HepG2 (cell line): Measurements from ENCODE around the gene SEC14L6. TPM values are rescaled to one million over a fixed set of nuclear protein-coding genes. Genes with fewer than 3 reads are reported as not detected.

Experiments used
- ATAC-seq: fragments of 200-7000 bp; cut with Tn5 transposase; 3 replicates; pipeline ENCODE4 v1.9.1; 2020; ENCODE audit warnings: mild to moderate bottlenecking, moderate library complexity
- Bru-seq: library from RNA; stranded (reverse); fragments of 400-500 nt; gene quantifications from one replicate; lab custom pipeline; 2021; lab: Mats Ljungman, UMichigan
- BruChase-seq, 2 experiments: library from RNA; stranded (reverse); fragments of 400-500 nt; gene quantifications; one replicate each; lab custom pipeline; 2021; lab: Mats Ljungman, UMichigan
- BruUV-seq: library from RNA; stranded (reverse); fragments of 400-500 nt; replicated peaks from 2 replicates; lab custom pipeline; 2021; lab: Mats Ljungman, UMichigan
- CTCF ChIA-PET: fragments of 300-600 bp; formaldehyde crosslinking; extraction: SDS; loops from one replicate; lab custom pipeline; 2021; ENCODE audit warnings: low total read pairs, inconsistent platforms, low intra/inter-chr PET ratio; lab: Yijun Ruan, JAX
- POLR2A ChIA-PET: fragments of 350-600 bp; sonication (Branson Sonifier 250); formaldehyde crosslinking; loops from one replicate; lab custom pipeline; 2020; ENCODE audit warnings: antibody characterized with exemption, inconsistent platforms; lab: Yijun Ruan, JAX
- DNase-seq: peaks from one replicate; pipeline ENCODE4 v3.0.0-alpha.2; 2015; ENCODE audit warnings: low spot score
- FAIRE-seq: peaks from 3 replicates; lab custom pipeline; 2011; peaks lifted over from hg19 to GRCh38; lab: Jason Lieb, UNC
- H2AFZ ChIP-seq: one replicate; pipeline ENCODE4 v1.6.1; 2011; ENCODE audit warnings: low read length, inconsistent platforms
- H3K27ac ChIP-seq: fragments of 300-600 bp; 3 replicates; pipeline ENCODE4 v1.8.0; 2011; ENCODE audit warnings: mixed run types, mild to moderate bottlenecking, mixed read lengths, low read length, inconsistent platforms; ENCODE audit not compliant: insufficient read depth; ENCODE audit errors: extremely low read length
- H3K27me3 ChIP-seq, 2 experiments: fragments of 200-600 bp in 1 of 2; 2 replicates in 1 of 2; 3 replicates in 1 of 2; pipeline versions ENCODE4 v1.6.0 to v1.8.0; 2011; ENCODE audit warnings: low read length in 2 of 2, mild to moderate bottlenecking in 2 of 2, moderate library complexity in 2 of 2, inconsistent platforms in 1 of 2; ENCODE audit not compliant: insufficient read depth in 2 of 2, control insufficient read depth in 1 of 2
- H3K36me3 ChIP-seq, 2 experiments: fragments of 200-600 bp in 1 of 2; replicated peaks in 1 of 2; 2 replicates in 1 of 2; 3 replicates in 1 of 2; pipeline versions ENCODE4 v1.5.1 to v1.8.0; 2011; ENCODE audit warnings: low read length in 2 of 2, inconsistent platforms in 1 of 2; ENCODE audit not compliant: insufficient read depth in 2 of 2, control insufficient read depth in 1 of 2
- H3K4me1 ChIP-seq: 2 replicates; pipeline ENCODE4 v1.5.1; 2012; ENCODE audit warnings: low read length, inconsistent platforms; ENCODE audit not compliant: insufficient read depth
- H3K4me2 ChIP-seq: 2 replicates; pipeline ENCODE4 v1.6.0; 2011; ENCODE audit warnings: low read depth, low read length, inconsistent platforms
- H3K4me3 ChIP-seq, 3 experiments: fragments of 200-600 bp in 1 of 3; sonication (generic), shearing (Covaris generic) in 1 of 3; replicated peaks in 1 of 3; 2 replicates each; pipeline ENCODE4 v1.5.1; 2011 to 2016; ENCODE audit warnings: low read length in 3 of 3, inconsistent platforms in 2 of 3, low read depth in 2 of 3, mild to moderate bottlenecking in 2 of 3, control low read depth in 1 of 3, mixed read lengths in 1 of 3; ENCODE audit not compliant: insufficient read depth in 1 of 3
- H3K79me2 ChIP-seq: one replicate; pipeline ENCODE4 v1.6.1; 2011; ENCODE audit warnings: low read length, inconsistent platforms; ENCODE audit not compliant: insufficient read depth
- H3K9ac ChIP-seq: 2 replicates; pipeline ENCODE4 v1.6.0; 2011; ENCODE audit warnings: mild to moderate bottlenecking, low read depth, low read length, inconsistent platforms; ENCODE audit not compliant: insufficient read depth
- H3K9me3 ChIP-seq: 2 replicates; pipeline ENCODE4 v1.5.1; 2012; ENCODE audit warnings: mild to moderate bottlenecking, low read length
- H4K20me1 ChIP-seq: 2 replicates; pipeline ENCODE4 v1.6.0; 2011; ENCODE audit warnings: inconsistent platforms, mild to moderate bottlenecking, low read length, moderate library complexity; ENCODE audit not compliant: insufficient read depth
- EED ChIP-seq: sonication (generic); formaldehyde crosslinking; IDR thresholded peaks from 2 replicates; pipeline ENCODE4 v1.5.0; 2020; ENCODE audit warnings: mild to moderate bottlenecking, missing genetic modification reagents
- ELF3 ChIP-seq: IDR thresholded peaks from 2 replicates; pipeline ENCODE4 v1.6.1; 2016; ENCODE audit warnings: missing genetic modification reagents, missing compliant biosample characterization
- JUNB ChIP-seq: sonication (generic); formaldehyde crosslinking; IDR thresholded peaks from 2 replicates; pipeline ENCODE4 v1.8.0; 2022; ENCODE audit warnings: missing genetic modification reagents, mild to moderate bottlenecking, borderline replicate concordance
- PAWR ChIP-seq: sonication (generic); formaldehyde crosslinking; IDR thresholded peaks from 2 replicates; pipeline ENCODE4 v1.4.0; 2020; ENCODE audit warnings: missing genetic modification reagents, mild to moderate bottlenecking, borderline replicate concordance
- POLR2G ChIP-seq: fragments of 200-400 bp; formaldehyde crosslinking; IDR thresholded peaks from 2 replicates; pipeline ENCODE4 v1.6.1; 2018; ENCODE audit warnings: mild to moderate bottlenecking, low read depth, low read length, moderate library complexity
- SIN3B ChIP-seq: fragments of 150-350 bp; IDR thresholded peaks from 2 replicates; pipeline ENCODE4 v1.6.1; 2014; ENCODE audit warnings: low read length
- ZNF333 ChIP-seq: sonication (generic); formaldehyde crosslinking; IDR thresholded peaks from 2 replicates; pipeline ENCODE4 v1.4.0; 2020; ENCODE audit warnings: mild to moderate bottlenecking, missing genetic modification reagents, borderline replicate concordance
- ZNF710 ChIP-seq: sonication (generic); formaldehyde crosslinking; IDR thresholded peaks from 2 replicates; pipeline ENCODE4 v1.5.0; 2020; ENCODE audit warnings: mild to moderate bottlenecking, missing genetic modification reagents, borderline replicate concordance
- WGBS: methylation state at CpG from one replicate; pipeline ENCODE4 v1.1.6; 2017; ENCODE audit warnings: low lambda C conversion rate; 5-methylcytosine and 5-hydroxymethylcytosine counted together
- in situ Hi-C: cut with HindIII; loops from 2 replicates; pipeline ENCODE4 v1.10.0; 2017; ENCODE audit warnings: low pct_unique_long_range_greater_than_20kb; ENCODE audit not compliant: extremely low pct_ligation_motif_present
- intact Hi-C: fragments of 100-400 bp; cut with micrococcal nuclease; formaldehyde crosslinking; loops from one replicate; pipeline ENCODE4 v1.10.0; 2022; ENCODE audit not compliant: unreplicated experiment
- long read RNA-seq, 2 experiments: library from RNA in 1 of 2; library from polyadenylated mRNA in 1 of 2; stranded (forward) in 1 of 2; unstranded in 1 of 2; transcript quantifications; one replicate each; pipeline ENCODE4 v2.0.0, GENCODE V29; 2019 to 2022
- polyA minus RNA-seq, 3 experiments: library from RNA; depleted of rRNA, polyadenylated mRNA; stranded (reverse); fragments of >200 nt; gene quantifications; 2 replicates each; pipeline ENCODE4 v1.2.3, GENCODE V29; 2011; ENCODE audit warnings: low replicate concordance in 1 of 3
- polyA plus RNA-seq, 8 experiments: library from polyadenylated mRNA; depleted of rRNA in 3 of 8; stranded (reverse) in 7 of 8; unstranded in 1 of 8; fragments of >200 nt; fragmentation: Illumina TruSeq in 4 of 8; extraction: Trizol in 4 of 8; gene quantifications; 2 replicates each; pipeline versions ENCODE4 v1.2.1 to v1.2.3, GENCODE V29; 2011 to 2016; ENCODE audit warnings: low read depth in 4 of 8, missing spikeins in 1 of 8, mixed read lengths in 1 of 8; ENCODE audit not compliant: insufficient read depth in 1 of 8
- total RNA-seq, 5 experiments: library from RNA; depleted of rRNA; stranded (reverse); fragments of >200 nt; fragmentation: Illumina TruSeq; extraction: Trizol; gene quantifications; 2 replicates each; pipeline ENCODE4 v1.2.3, GENCODE V29; 2016; ENCODE audit warnings: low read depth in 1 of 5

The SEC14L6 gene
- 0.09 and 0.11 TPM in 2 replicates for total RNA-seq (2016; rRNA removed; fragmentation: Illumina TruSeq; extraction: Trizol)
- not detected in 2 replicates for total RNA-seq (2016; cell fraction: cytosol; rRNA removed; fragmentation: Illumina TruSeq; extraction: Trizol; ENCODE audit: low read depth)
- 0.04 and 0.09 TPM in 2 replicates for total RNA-seq (2016; cell fraction: insoluble cytoplasmic fraction; rRNA removed; fragmentation: Illumina TruSeq; extraction: Trizol)
- 0.17 and 0.19 TPM in 2 replicates for total RNA-seq (2016; cell fraction: membrane; rRNA removed; fragmentation: Illumina TruSeq; extraction: Trizol)
- 0.16 and 0.34 TPM in 2 replicates for total RNA-seq (2016; cell fraction: nucleus; rRNA removed; fragmentation: Illumina TruSeq; extraction: Trizol)
- polyA plus RNA-seq (2011; rRNA removed): 9.3 and 13.7 TPM in 2 replicates
- polyA plus RNA-seq (2011; cell fraction: cytosol; rRNA removed): 4.5 and 7.7 TPM in 2 replicates
- 19.8 and 19.9 TPM in 2 replicates for polyA plus RNA-seq (2011; cell fraction: nucleus; rRNA removed)
- polyA plus RNA-seq (2012): 4.9 and 5.3 TPM in 2 replicates
- 0.11 TPM in 1 of 2 replicates, not detected in the other for polyA plus RNA-seq (2016; cell fraction: cytosol; fragmentation: Illumina TruSeq; extraction: Trizol; ENCODE audit: low read depth)
- 0.13 and 0.31 TPM in 2 replicates for polyA plus RNA-seq (2016; cell fraction: insoluble cytoplasmic fraction; fragmentation: Illumina TruSeq; extraction: Trizol; ENCODE audit: low read depth)
- 0.05 and 0.07 TPM in 2 replicates for polyA plus RNA-seq (2016; cell fraction: membrane; fragmentation: Illumina TruSeq; extraction: Trizol; ENCODE audit: low read depth)
- polyA plus RNA-seq (2016; cell fraction: nucleus; fragmentation: Illumina TruSeq; extraction: Trizol; ENCODE audit: insufficient read depth, low read depth): 0.21 and 0.25 TPM in 2 replicates
- polyA minus RNA-seq (2011; rRNA and poly(A)+ RNA removed; ENCODE audit: low replicate concordance): 6.8 TPM in 1 of 2 replicates, not detected in the other
- polyA minus RNA-seq (2011; cell fraction: cytosol; rRNA and poly(A)+ RNA removed): 0.79 and 4.5 TPM in 2 replicates
- 3.6 and 5.5 TPM in 2 replicates for polyA minus RNA-seq (2011; cell fraction: nucleus; rRNA and poly(A)+ RNA removed)
- Bru-seq, nascent RNA: percentile 18 among the genes with signal in this experiment
- BruChase-seq, experiment 1, labeled RNA remaining after a 6-hour chase: percentile 20 among the genes with signal in this experiment
- percentile 15 among the genes with signal in this experiment for BruChase-seq, experiment 2, labeled RNA remaining after a 2-hour chase
- long read RNA-seq, experiment 1, partial matches to known transcripts: 0 of 2 reads
- long read RNA-seq, experiment 1, other reads (novel, unspliced or antisense): 2 of 2 reads
- long read RNA-seq, experiment 2: 0 reads

GRCh38 chr22:30546616-30547015 is at the start of gene SEC14L6:
Gene SEC14L6, minus strand, starts transcription at chr22:30546741. Its CDS starts 59 bp downstream, at chr22:30546682.
- H3K27me3 ChIP-seq: peaks cover 2 to 33% of the 10 kb centered on the region in 2 experiments; a peak in 3 of 5 replicates
- in situ Hi-C loops (no loop called here), intact Hi-C loops (no loop called here)
- no peaks in the 10 kb centered on the region for H4K20me1 ChIP-seq
- H3K36me3 ChIP-seq: no peaks in the 10 kb centered on the region
- peaks cover 38% of the 10 kb centered on the region for H3K4me1 ChIP-seq
- TF ChIP-seq EED (CRISPR knock-in tag) (no peak), POLR2G (no peak), ZNF333 (CRISPR knock-in tag) (no peak), ZNF710 (CRISPR knock-in tag) (no peak), JUNB (CRISPR knock-in tag) (no peak), ELF3 (no peak), SIN3B (no peak), PAWR (CRISPR knock-in tag) (no peak)
- DNase-seq (no peak), ATAC-seq (no peak), FAIRE-seq (no peak)
- no TSS peak for BruUV-seq
- WGBS: 68% methylated on average over 7 of the region's 7 CpGs
- H3K4me2 ChIP-seq: no peak within 1 kb of the TSS; the same call in 1 of the 2 replicates
- H3K27ac ChIP-seq: no peak within 1 kb of the TSS
- H3K9ac ChIP-seq: no peak within 1 kb of the TSS
- H3K4me3 ChIP-seq: no peak within 1 kb of the TSS
- H3K9me3 ChIP-seq: no peaks in the 10 kb centered on the region
- H2AFZ ChIP-seq: no peak within 1 kb of the TSS
- H3K79me2 ChIP-seq: no peaks in the 10 kb centered on the region
- ChIA-PET CTCF (no interaction called here), POLR2A (no interaction called here)
